Measurements from ENCODE around the gene MAD2L1. TPM values are rescaled to one million over a fixed set of nuclear protein-coding genes. Genes with fewer than 3 reads are reported as not detected.

The MAD2L1 gene
- total and polyA plus RNA-seq, 2 donors, result 15.8 to 58.7 TPM

- Histone ChIP-seq H3K4me3 (ENCODE audit: low read length in 2 of 2) (no peak overlapping the region), H3K27ac (ENCODE audit: low read depth in 1 of 2, low read length in 1 of 2) (no peak overlapping the region), H3K36me3 (ENCODE audit: control insufficient read depth in 2 of 2, insufficient read depth in 2 of 2, low read length in 1 of 2) (peaks cover 10 to 22% of the 10 kb centered on the region in 2 donors), H3K27me3 (ENCODE audit: control insufficient read depth in 2 of 2, insufficient read depth in 1 of 2, low read length in 1 of 2) (no peaks in the 10 kb centered on the region), H3K9me3 (ENCODE audit: control insufficient read depth in 2 of 2, insufficient read depth in 1 of 2, low read length in 1 of 2) (no peaks in the 10 kb centered on the region), H3K4me1 (ENCODE audit: control insufficient read depth in 2 of 2, insufficient read depth in 2 of 2, low read length in 2 of 2) (no peaks in the 10 kb centered on the region)
- no peak for DNase-seq (ENCODE audit: low read depth in 6 of 9, low spot score in 9 of 9)
- WGBS, result 32% methylated on average over 1 of the region's 1 CpG
Observed at GRCh38 chr4:120053911-120054310, 12.7 kb downstream of the MAD2L1 start.

- Histone ChIP-seq H3K4me3 (ENCODE audit: low read length in 2 of 2) (no peak overlapping the region), H3K27me3 (ENCODE audit: control insufficient read depth in 2 of 2, insufficient read depth in 1 of 2, low read length in 1 of 2) (no peaks in the 10 kb centered on the region), H3K27ac (ENCODE audit: low read depth in 1 of 2, low read length in 1 of 2) (no peak overlapping the region), H3K4me1 (ENCODE audit: control insufficient read depth in 2 of 2, insufficient read depth in 2 of 2, low read length in 2 of 2) (no peaks in the 10 kb centered on the region), H3K36me3 (ENCODE audit: control insufficient read depth in 2 of 2, insufficient read depth in 2 of 2, low read length in 1 of 2) (peaks cover 10 to 15% of the 10 kb centered on the region in 2 donors), H3K9me3 (ENCODE audit: control insufficient read depth in 2 of 2, insufficient read depth in 1 of 2, low read length in 1 of 2) (no peaks in the 10 kb centered on the region)
- WGBS, result 97% methylated on average over 4 of the region's 4 CpGs
- no peak for DNase-seq (ENCODE audit: low read depth in 6 of 9, low spot score in 9 of 9)
Observed at GRCh38 chr4:120052856-120053255, 13.8 kb downstream of the MAD2L1 start.

GRCh38 chr4:120051253-120051652 lies 15.4 kb downstream of the MAD2L1 start:
- Histone ChIP-seq H3K27me3 (ENCODE audit: control insufficient read depth in 2 of 2, insufficient read depth in 1 of 2, low read length in 1 of 2) (no peaks in the 10 kb centered on the region), H3K36me3 (ENCODE audit: control insufficient read depth in 2 of 2, insufficient read depth in 2 of 2, low read length in 1 of 2) (peaks cover 4 to 8% of the 10 kb centered on the region in 2 donors), H3K4me1 (ENCODE audit: control insufficient read depth in 2 of 2, insufficient read depth in 2 of 2, low read length in 2 of 2) (no peaks in the 10 kb centered on the region), H3K9me3 (ENCODE audit: control insufficient read depth in 2 of 2, insufficient read depth in 1 of 2, low read length in 1 of 2) (no peaks in the 10 kb centered on the region), H3K27ac (ENCODE audit: low read depth in 1 of 2, low read length in 1 of 2) (no peak overlapping the region), H3K4me3 (ENCODE audit: low read length in 2 of 2) (no peak overlapping the region)
- no peak for DNase-seq (ENCODE audit: low read depth in 6 of 9, low spot score in 9 of 9)
- WGBS, result 95% methylated on average over 1 of the region's 1 CpG

- DNase-seq (ENCODE audit: low read depth in 6 of 9, low spot score in 9 of 9), result peak in 7 of 9 donors; percentile 51 to 83 (median 68)
- Histone ChIP-seq H3K4me1 (ENCODE audit: control insufficient read depth in 2 of 2, insufficient read depth in 2 of 2, low read length in 2 of 2) (no peaks in the 10 kb centered on the region), H3K9me3 (ENCODE audit: control insufficient read depth in 2 of 2, insufficient read depth in 1 of 2, low read length in 1 of 2) (no peaks in the 10 kb centered on the region), H3K27ac (ENCODE audit: low read depth in 1 of 2, low read length in 1 of 2) (no peak overlapping the region), H3K27me3 (ENCODE audit: control insufficient read depth in 2 of 2, insufficient read depth in 1 of 2, low read length in 1 of 2) (no peaks in the 10 kb centered on the region), H3K36me3 (ENCODE audit: control insufficient read depth in 2 of 2, insufficient read depth in 2 of 2, low read length in 1 of 2) (peaks cover 4 to 8% of the 10 kb centered on the region in 2 donors), H3K4me3 (ENCODE audit: low read length in 2 of 2) (no peak overlapping the region)
- 58% methylated on average over 11 of the region's 11 CpGs for WGBS
Observed at GRCh38 chr4:120049732-120050494, 16.7 kb downstream of the MAD2L1 start.

- WGBS, result 93% methylated on average over 4 of the region's 4 CpGs
- Histone ChIP-seq H3K27me3 (ENCODE audit: control insufficient read depth in 2 of 2, insufficient read depth in 1 of 2, low read length in 1 of 2) (no peaks in the 10 kb centered on the region), H3K27ac (ENCODE audit: low read depth in 1 of 2, low read length in 1 of 2) (no peak overlapping the region), H3K9me3 (ENCODE audit: control insufficient read depth in 2 of 2, insufficient read depth in 1 of 2, low read length in 1 of 2) (no peaks in the 10 kb centered on the region), H3K36me3 (ENCODE audit: control insufficient read depth in 2 of 2, insufficient read depth in 2 of 2, low read length in 1 of 2) (no peaks in the 10 kb centered on the region), H3K4me3 (ENCODE audit: low read length in 2 of 2) (no peak overlapping the region), H3K4me1 (ENCODE audit: control insufficient read depth in 2 of 2, insufficient read depth in 2 of 2, low read length in 2 of 2) (no peaks in the 10 kb centered on the region)
- DNase-seq (ENCODE audit: low read depth in 6 of 9, low spot score in 9 of 9), result no peak
Observed at GRCh38 chr4:120043828-120044227, 22.8 kb downstream of the MAD2L1 start.

- 96% methylated on average over 2 of the region's 2 CpGs for WGBS
- no peaks in the 10 kb centered on the region for H3K4me1 ChIP-seq (ENCODE audit: control insufficient read depth in 2 of 2, insufficient read depth in 2 of 2, low read length in 2 of 2)
- no peak overlapping the region for H3K4me3 ChIP-seq (ENCODE audit: low read length in 2 of 2)
Observed at GRCh38 chr4:120037411-120037810, 29.2 kb downstream of the MAD2L1 start.

GRCh38 chr4:120034913-120035312 lies 31.7 kb downstream of the MAD2L1 start:
- DNase-seq (ENCODE audit: low read depth in 6 of 9, low spot score in 9 of 9), result no peak
- no peaks in the 10 kb centered on the region for H3K4me1 ChIP-seq (ENCODE audit: control insufficient read depth in 2 of 2, insufficient read depth in 2 of 2, low read length in 2 of 2)
- H3K27me3 ChIP-seq (ENCODE audit: control insufficient read depth in 2 of 2, insufficient read depth in 1 of 2, low read length in 1 of 2), result no peaks in the 10 kb centered on the region
- WGBS, result 87% methylated on average over 2 of the region's 2 CpGs
- no peak overlapping the region for H3K4me3 ChIP-seq (ENCODE audit: low read length in 2 of 2)
- no peak overlapping the region for H3K27ac ChIP-seq (ENCODE audit: low read depth in 1 of 2, low read length in 1 of 2)
- H3K36me3 ChIP-seq (ENCODE audit: control insufficient read depth in 2 of 2, insufficient read depth in 2 of 2, low read length in 1 of 2), result no peaks in the 10 kb centered on the region
- H3K9me3 ChIP-seq (ENCODE audit: control insufficient read depth in 2 of 2, insufficient read depth in 1 of 2, low read length in 1 of 2), result no peaks in the 10 kb centered on the region

More at GRCh38 chr4:120037411-120037810, 29.2 kb downstream of the MAD2L1 start:
- DNase-seq (ENCODE audit: low read depth in 6 of 9, low spot score in 9 of 9), result no peak
- H3K27me3 ChIP-seq (ENCODE audit: control insufficient read depth in 2 of 2, insufficient read depth in 1 of 2, low read length in 1 of 2), result no peaks in the 10 kb centered on the region
- no peaks in the 10 kb centered on the region for H3K36me3 ChIP-seq (ENCODE audit: control insufficient read depth in 2 of 2, insufficient read depth in 2 of 2, low read length in 1 of 2)
- no peaks in the 10 kb centered on the region for H3K9me3 ChIP-seq (ENCODE audit: control insufficient read depth in 2 of 2, insufficient read depth in 1 of 2, low read length in 1 of 2)
- H3K27ac ChIP-seq (ENCODE audit: low read depth in 1 of 2, low read length in 1 of 2), result no peak overlapping the region

GRCh38 chr4:120026853-120027252 lies 39.8 kb downstream of the MAD2L1 start:
- DNase-seq (ENCODE audit: low read depth in 6 of 9, low spot score in 9 of 9), result no peak
- WGBS, result 95% methylated on average over 2 of the region's 2 CpGs
- no peak overlapping the region for H3K27ac ChIP-seq (ENCODE audit: low read depth in 1 of 2, low read length in 1 of 2)

GRCh38 chr4:120025516-120025915 lies 41.1 kb downstream of the MAD2L1 start:
- no peak for DNase-seq (ENCODE audit: low read depth in 6 of 9, low spot score in 9 of 9)
- H3K4me3 ChIP-seq (ENCODE audit: low read length in 2 of 2), result no peak overlapping the region
- H3K27me3 ChIP-seq (ENCODE audit: control insufficient read depth in 2 of 2, insufficient read depth in 1 of 2, low read length in 1 of 2), result no peaks in the 10 kb centered on the region
- WGBS, result 92% methylated on average over 1 of the region's 1 CpG
- no peak overlapping the region for H3K27ac ChIP-seq (ENCODE audit: low read depth in 1 of 2, low read length in 1 of 2)
- H3K9me3 ChIP-seq (ENCODE audit: control insufficient read depth in 2 of 2, insufficient read depth in 1 of 2, low read length in 1 of 2), result no peaks in the 10 kb centered on the region
- no peaks in the 10 kb centered on the region for H3K36me3 ChIP-seq (ENCODE audit: control insufficient read depth in 2 of 2, insufficient read depth in 2 of 2, low read length in 1 of 2)
- no peaks in the 10 kb centered on the region for H3K4me1 ChIP-seq (ENCODE audit: control insufficient read depth in 2 of 2, insufficient read depth in 2 of 2, low read length in 2 of 2)

More at GRCh38 chr4:120026853-120027252, 39.8 kb downstream of the MAD2L1 start:
- H3K9me3 ChIP-seq (ENCODE audit: control insufficient read depth in 2 of 2, insufficient read depth in 1 of 2, low read length in 1 of 2), result no peaks in the 10 kb centered on the region
- H3K4me1 ChIP-seq (ENCODE audit: control insufficient read depth in 2 of 2, insufficient read depth in 2 of 2, low read length in 2 of 2), result no peaks in the 10 kb centered on the region
- no peaks in the 10 kb centered on the region for H3K36me3 ChIP-seq (ENCODE audit: control insufficient read depth in 2 of 2, insufficient read depth in 2 of 2, low read length in 1 of 2)
- H3K4me3 ChIP-seq (ENCODE audit: low read length in 2 of 2), result no peak overlapping the region
- H3K27me3 ChIP-seq (ENCODE audit: control insufficient read depth in 2 of 2, insufficient read depth in 1 of 2, low read length in 1 of 2), result no peaks in the 10 kb centered on the region
